H9 (cell line): ENCODE results near the gene PFN3. TPM values are rescaled to one million over a fixed set of nuclear protein-coding genes. Genes with fewer than 3 reads are reported as not detected.

Experiments used
- DNase-seq: peaks from one replicate; pipeline ENCODE4 v3.0.0-alpha.2; 2017
- H2AFZ ChIP-seq: one replicate; pipeline ENCODE4 v1.6.1; 2013; ENCODE audit warnings: mild to moderate bottlenecking, low read length, control low read depth, moderate library complexity
- H2AK5ac ChIP-seq: 2 replicates; pipeline ENCODE4 v1.6.1; 2013; ENCODE audit warnings: low read length, control low read depth, mixed read lengths; ENCODE audit not compliant: insufficient read length
- H2BK120ac ChIP-seq: one replicate; pipeline ENCODE4 v1.6.1; 2013; ENCODE audit warnings: low read depth, mild to moderate bottlenecking, low read length, control low read depth, inconsistent platforms; ENCODE audit not compliant: poor library complexity, severe bottlenecking
- H2BK12ac ChIP-seq: 2 replicates; pipeline ENCODE4 v1.6.1; 2013; ENCODE audit warnings: low read length, control low read depth, mixed read lengths, low read depth; ENCODE audit not compliant: insufficient read length
- H2BK15ac ChIP-seq: 2 replicates; pipeline ENCODE4 v1.6.1; 2013; ENCODE audit warnings: low read depth, low read length, control low read depth
- H2BK20ac ChIP-seq: one replicate; pipeline ENCODE4 v1.6.1; 2013; ENCODE audit warnings: low read depth, mild to moderate bottlenecking, low read length, control low read depth, inconsistent platforms; ENCODE audit not compliant: poor library complexity, severe bottlenecking
- H2BK5ac ChIP-seq: 2 replicates; pipeline ENCODE4 v1.6.1; 2013; ENCODE audit warnings: low read length, control low read depth, mixed read lengths; ENCODE audit not compliant: insufficient read length
- H3K14ac ChIP-seq: 2 replicates; pipeline ENCODE4 v1.6.1; 2013; ENCODE audit warnings: low read length, control low read depth; ENCODE audit not compliant: insufficient read depth
- H3K18ac ChIP-seq: 2 replicates; pipeline ENCODE4 v1.6.1; 2013; ENCODE audit warnings: low read depth, mild to moderate bottlenecking, mixed read lengths, low read length, control low read depth; ENCODE audit not compliant: insufficient read length
- H3K23ac ChIP-seq: 2 replicates; pipeline ENCODE4 v1.6.1; 2013; ENCODE audit warnings: low read length, control low read depth, mixed read lengths, low read depth; ENCODE audit not compliant: insufficient read length
- H3K23me2 ChIP-seq: 2 replicates; pipeline ENCODE4 v1.6.1; 2013; ENCODE audit warnings: low read depth, mild to moderate bottlenecking, mixed read lengths, low read length, control low read depth; ENCODE audit not compliant: insufficient read length, poor library complexity, severe bottlenecking
- H3K27ac ChIP-seq: 2 replicates; pipeline ENCODE4 v1.5.1; 2013; ENCODE audit warnings: low read length, control low read depth, mixed read lengths, low read depth; ENCODE audit not compliant: insufficient read length
- H3K27me3 ChIP-seq: 2 replicates; pipeline ENCODE4 v1.6.1; 2013; ENCODE audit warnings: low read length, control low read depth, inconsistent platforms; ENCODE audit not compliant: insufficient read depth
- H3K4ac ChIP-seq: 2 replicates; pipeline ENCODE4 v1.6.1; 2013; ENCODE audit warnings: low read depth, mild to moderate bottlenecking, control low read depth, inconsistent platforms, low read length, moderate library complexity
- H3K4me1 ChIP-seq: 2 replicates; pipeline ENCODE4 v1.6.1; 2013; ENCODE audit warnings: low read length, control low read depth, inconsistent platforms; ENCODE audit not compliant: insufficient read depth
- H3K4me2 ChIP-seq: 2 replicates; pipeline ENCODE4 v1.6.1; 2013; ENCODE audit warnings: low read length, control low read depth, mixed read lengths; ENCODE audit not compliant: insufficient read length, insufficient read depth
- H3K56ac ChIP-seq: 2 replicates; pipeline ENCODE4 v1.6.1; 2013; ENCODE audit warnings: low read depth, mild to moderate bottlenecking, mixed read lengths, low read length, control low read depth; ENCODE audit not compliant: insufficient read length
- H3K79me1 ChIP-seq: 2 replicates; pipeline ENCODE4 v1.6.1; 2013; ENCODE audit warnings: low read depth, mild to moderate bottlenecking, moderate library complexity, low read length, control low read depth, inconsistent platforms; ENCODE audit not compliant: insufficient read depth, poor library complexity, severe bottlenecking
- H3K79me2 ChIP-seq: 2 replicates; pipeline ENCODE4 v1.6.1; 2013; ENCODE audit warnings: low read length, control low read depth, inconsistent platforms; ENCODE audit not compliant: insufficient read depth
- H3K9ac ChIP-seq: 2 replicates; pipeline ENCODE4 v1.6.1; 2013; ENCODE audit warnings: low read length, control low read depth, mixed read lengths; ENCODE audit not compliant: insufficient read length; ENCODE audit errors: extremely low read depth
- H3K9me3 ChIP-seq: one replicate; pipeline ENCODE4 v1.6.1; 2013; ENCODE audit warnings: low read depth, low read length, inconsistent platforms; ENCODE audit not compliant: control insufficient read depth
- H3T11ph ChIP-seq: one replicate; pipeline ENCODE4 v1.6.1; 2013; ENCODE audit warnings: mild to moderate bottlenecking, low read length, control low read depth, inconsistent platforms
- H4K20me1 ChIP-seq: one replicate; pipeline ENCODE4 v1.6.1; 2013; ENCODE audit not compliant: control insufficient read depth, insufficient read length, insufficient read depth
- H4K5ac ChIP-seq: 2 replicates; pipeline ENCODE4 v1.6.1; 2013; ENCODE audit warnings: low read depth, mild to moderate bottlenecking, mixed read lengths, low read length, control low read depth; ENCODE audit not compliant: insufficient read length
- H4K8ac ChIP-seq: replicated peaks from 2 replicates; pipeline ENCODE4 v1.6.1; 2013; ENCODE audit warnings: low read length, control low read depth, mixed read lengths, low read depth; ENCODE audit not compliant: insufficient read length
- H4K91ac ChIP-seq: 2 replicates; pipeline ENCODE4 v1.6.1; 2013; ENCODE audit warnings: low read depth, mild to moderate bottlenecking, moderate library complexity, mixed read lengths, low read length, control low read depth; ENCODE audit not compliant: insufficient read length
- H3K27ac Mint-ChIP-seq, 3 experiments: 2 replicates in 2 of 3; 3 replicates in 1 of 3; pipeline ENCODE4 v1.8.0; 2020 to 2021; ENCODE audit warnings: mixed read lengths in 3 of 3, mild to moderate bottlenecking in 1 of 3, moderate library complexity in 1 of 3
- H3K27me3 Mint-ChIP-seq: 2 replicates; pipeline ENCODE4 v1.8.0; 2021; ENCODE audit warnings: low read depth, mild to moderate bottlenecking, moderate library complexity, mixed read lengths
- H3K36me3 Mint-ChIP-seq, 3 experiments: 2 replicates in 2 of 3; 3 replicates in 1 of 3; pipeline ENCODE4 v1.8.0; 2020 to 2021; ENCODE audit warnings: low read depth in 3 of 3, mixed read lengths in 3 of 3; ENCODE audit not compliant: insufficient read depth in 1 of 3
- H3K4me1 Mint-ChIP-seq, 2 experiments: 2 replicates each; pipeline ENCODE4 v1.8.0; 2020; ENCODE audit warnings: mixed read lengths in 2 of 2
- H3K4me3 Mint-ChIP-seq, 2 experiments: 2 replicates in 1 of 2; 3 replicates in 1 of 2; pipeline ENCODE4 v1.8.0; 2020 to 2021; ENCODE audit warnings: mild to moderate bottlenecking in 2 of 2, mixed read lengths in 2 of 2, moderate library complexity in 1 of 2
- H3K9me3 Mint-ChIP-seq, 2 experiments: 2 replicates in 1 of 2; 3 replicates in 1 of 2; pipeline ENCODE4 v1.8.0; 2020; ENCODE audit warnings: mild to moderate bottlenecking in 2 of 2, mixed read lengths in 2 of 2, moderate library complexity in 1 of 2
- WGBS: extraction: QIAGEN DNeasy Blood & Tissue Kit; methylation state at CpG from one replicate; pipeline ENCODE4 v1.1.7; 2013; ENCODE audit warnings: missing lambda C conversion rate, low lambda C conversion rate, mixed read lengths; ENCODE audit not compliant: insufficient read length; ENCODE audit errors: extremely low coverage; 5-methylcytosine and 5-hydroxymethylcytosine counted together
- total RNA-seq: library from RNA; stranded (reverse); gene quantifications from 2 replicates; pipeline ENCODE4 v1.2.1, GENCODE V29; 2021
- TF ChIP-seq, protein P1 (sequence below): fragments of 200-600 bp; sonication (generic); conservative IDR thresholded peaks from 3 replicates; pipeline ENCODE4 v1.8.0; 2021; ENCODE audit warnings: antibody characterized with exemption, mild to moderate bottlenecking

PFN3 gene
- total RNA-seq, 1 experiment from 2014 or later, result not detected

DNA sequence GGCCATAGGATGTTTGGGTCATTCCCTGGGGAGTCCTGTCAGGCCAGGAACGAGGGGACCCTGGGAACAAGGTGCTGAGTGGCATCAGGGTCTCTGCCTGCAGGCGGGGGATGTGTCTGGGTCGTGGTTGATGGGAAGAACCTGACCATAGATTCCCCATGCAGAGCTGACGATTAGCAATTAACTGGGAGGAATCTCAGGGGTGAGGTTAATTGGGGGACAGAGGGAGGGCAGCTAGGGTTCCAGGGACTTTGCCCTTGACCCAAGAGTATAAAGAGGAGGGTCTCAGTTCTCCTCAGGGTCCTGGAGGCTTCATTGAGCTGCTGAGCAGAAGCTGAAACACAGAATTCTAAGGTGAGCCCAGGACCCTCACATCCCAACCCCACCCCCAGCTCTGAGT lies 16.3 kb downstream of the PFN3 start, which contains the start of gene SLC34A1:
Gene SLC34A1, plus strand, starts transcription at position 301 of the 400 bp plus-strand sequence. CDS start 1,308 bp downstream, outside the sequence.
- Histone ChIP-seq H4K91ac (no peak within 1 kb of the TSS), H2BK120ac (no peak within 1 kb of the TSS), H3K18ac (no peak within 1 kb of the TSS), H3K4ac (no peak within 1 kb of the TSS), H3K79me1 (no peaks in the 10 kb centered on the region), H3K79me2 (no peaks in the 10 kb centered on the region), H4K5ac (no peak within 1 kb of the TSS), H3K4me2 (no peak within 1 kb of the TSS), H2AK5ac (no peak within 1 kb of the TSS), H2AFZ (no peak within 1 kb of the TSS), H3K14ac (no peak within 1 kb of the TSS), H3K27me3 (no peaks in the 10 kb centered on the region; the same call in 1 of the 2 replicates), H3K56ac (no peak within 1 kb of the TSS), H4K8ac (no peak within 1 kb of the TSS), H3K23ac (no peak within 1 kb of the TSS), H2BK20ac (no peak within 1 kb of the TSS), H2BK5ac (no peak within 1 kb of the TSS), H3K9ac (no peak within 1 kb of the TSS), H3K4me1 (no peaks in the 10 kb centered on the region), H2BK15ac (no peak within 1 kb of the TSS), H2BK12ac (no peak within 1 kb of the TSS), H3K9me3 (no peaks in the 10 kb centered on the region), H3K27ac (no peak within 1 kb of the TSS), H3K23me2 (no peaks in the 10 kb centered on the region), H3T11ph (no peak within 1 kb of the TSS), H4K20me1 (no peaks in the 10 kb centered on the region)
- TF ChIP-seq, protein P1, sequence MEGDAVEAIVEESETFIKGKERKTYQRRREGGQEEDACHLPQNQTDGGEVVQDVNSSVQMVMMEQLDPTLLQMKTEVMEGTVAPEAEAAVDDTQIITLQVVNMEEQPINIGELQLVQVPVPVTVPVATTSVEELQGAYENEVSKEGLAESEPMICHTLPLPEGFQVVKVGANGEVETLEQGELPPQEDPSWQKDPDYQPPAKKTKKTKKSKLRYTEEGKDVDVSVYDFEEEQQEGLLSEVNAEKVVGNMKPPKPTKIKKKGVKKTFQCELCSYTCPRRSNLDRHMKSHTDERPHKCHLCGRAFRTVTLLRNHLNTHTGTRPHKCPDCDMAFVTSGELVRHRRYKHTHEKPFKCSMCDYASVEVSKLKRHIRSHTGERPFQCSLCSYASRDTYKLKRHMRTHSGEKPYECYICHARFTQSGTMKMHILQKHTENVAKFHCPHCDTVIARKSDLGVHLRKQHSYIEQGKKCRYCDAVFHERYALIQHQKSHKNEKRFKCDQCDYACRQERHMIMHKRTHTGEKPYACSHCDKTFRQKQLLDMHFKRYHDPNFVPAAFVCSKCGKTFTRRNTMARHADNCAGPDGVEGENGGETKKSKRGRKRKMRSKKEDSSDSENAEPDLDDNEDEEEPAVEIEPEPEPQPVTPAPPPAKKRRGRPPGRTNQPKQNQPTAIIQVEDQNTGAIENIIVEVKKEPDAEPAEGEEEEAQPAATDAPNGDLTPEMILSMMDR, result no peak
- Mint-ChIP-seq H3K4me1 (peaks cover 16 to 21% of the 10 kb centered on the region in 2 experiments), H3K36me3 (no peaks in the 10 kb centered on the region), H3K27ac (peak within 1 kb of the TSS in 1 of 3 experiments; percentile 70; a peak in 1 of 7 replicates), H3K9me3 (no peaks in the 10 kb centered on the region; a peak in 1 of 5 replicates), H3K27me3 (peaks cover 66% of the 10 kb centered on the region), H3K4me3 (no peak within 1 kb of the TSS)
- no peak for DNase-seq
- no CpG with 5 or more reads among the region's 4 CpGs for WGBS
